Lung (tissue), 12 donors: ENCODE measurements around the gene SLC51A. TPM values are rescaled to one million over a fixed set of nuclear protein-coding genes. Genes with fewer than 3 reads are reported as not detected.

Experiments used
- ATAC-seq: fragments of 200-7000 bp; cut with Tn5 transposase; one replicate; pipeline ENCODE4 v1.9.1; 2020; ENCODE audit warnings: moderate number of reproducible peaks; ENCODE audit not compliant: insufficient read depth, low FRiP score
- DNase-seq, 3 donors: peaks; one replicate each; pipeline ENCODE4 v3.0.0-alpha.2; 2013 to 2017
- H3K27ac ChIP-seq, 2 donors: one replicate each; pipeline ENCODE4 v1.5.1; 2013; ENCODE audit warnings: mild to moderate bottlenecking in 2 of 2, moderate library complexity in 2 of 2, control low read depth in 1 of 2, inconsistent platforms in 1 of 2, low read depth in 1 of 2, low read length in 1 of 2
- H3K27me3 ChIP-seq, 3 donors: one replicate each; pipeline ENCODE4 v1.5.1; 2013; ENCODE audit warnings: low read length in 2 of 3; ENCODE audit not compliant: control insufficient read depth in 3 of 3, insufficient read depth in 3 of 3
- H3K36me3 ChIP-seq, 4 donors: one replicate each; pipeline ENCODE4 v1.5.1; 2013; ENCODE audit warnings: low read length in 4 of 4, mild to moderate bottlenecking in 1 of 4, moderate library complexity in 1 of 4; ENCODE audit not compliant: control insufficient read depth in 4 of 4, insufficient read depth in 4 of 4
- H3K4me1 ChIP-seq, 5 donors: one replicate each; pipeline ENCODE4 v1.5.1; 2013; ENCODE audit warnings: low read length in 5 of 5, mild to moderate bottlenecking in 2 of 5, moderate library complexity in 1 of 5; ENCODE audit not compliant: control insufficient read depth in 5 of 5, insufficient read depth in 5 of 5
- H3K4me3 ChIP-seq: one replicate; pipeline ENCODE4 v1.5.1; 2013; ENCODE audit warnings: mild to moderate bottlenecking, control low read depth, moderate library complexity
- H3K9ac ChIP-seq, 2 donors: one replicate each; pipeline ENCODE4 v1.5.1; 2013; ENCODE audit warnings: low read length in 2 of 2, control low read depth in 1 of 2; ENCODE audit not compliant: insufficient read depth in 1 of 2
- H3K9me3 ChIP-seq, 4 donors: one replicate each; pipeline ENCODE4 v1.5.1; 2013; ENCODE audit warnings: low read length in 3 of 4, mild to moderate bottlenecking in 1 of 4, moderate library complexity in 1 of 4; ENCODE audit not compliant: control insufficient read depth in 4 of 4, insufficient read depth in 3 of 4
- CTCF ChIP-seq: IDR thresholded peaks from 2 replicates; pipeline ENCODE4 v1.5.1; 2012; ENCODE audit warnings: mild to moderate bottlenecking; ENCODE audit errors: control extremely low read depth, extremely low read depth
- WGBS, 2 donors: extraction: QIAGEN DNeasy Blood & Tissue Kit; methylation state at CpG; one replicate each; pipeline ENCODE4 v1.1.7; 2013; 5-methylcytosine and 5-hydroxymethylcytosine counted together
- polyA plus RNA-seq, 2 donors: library from polyadenylated mRNA; stranded (reverse); fragments of 200-250 nt; gene quantifications; one replicate each; pipeline ENCODE4 v1.2.1, GENCODE V29; 2013
- total RNA-seq, 2 donors: library from RNA; depleted of rRNA in 1 of 2; stranded (reverse); fragments of >200 nt in 1 of 2; gene quantifications; one replicate each; pipeline ENCODE4 v1.2.1, GENCODE V29; 2014 to 2021
- donor health status: control.
- donor health status: control.
- donor health status: Bipolar disorder and iron deficiency.
- donor health status: healthy.
- donor health status: DM: yes; HTN: yes; CAD: no.

Gene SLC51A
- total and polyA plus RNA-seq, 4 donors: 0.73 to 7.2 (median 1.9) TPM

- no peak overlapping the region for H3K4me3 ChIP-seq
- 42 to 76% methylated on average over 7 of the region's 7 CpGs for WGBS, 2 donors
- H3K27ac ChIP-seq: no peak overlapping the region
- no peak for TF ChIP-seq CTCF
- H3K4me1 ChIP-seq: peaks cover 0 to 4% (median 0%) of the 10 kb centered on the region in 5 donors
- H3K27me3 ChIP-seq: peaks cover 0 to 3% (median 0%) of the 10 kb centered on the region in 3 donors
- no peaks in the 10 kb centered on the region for H3K9me3 ChIP-seq
- no peak overlapping the region for H3K9ac ChIP-seq
- ATAC-seq (no peak), DNase-seq (no peak)
- H3K36me3 ChIP-seq: no peaks in the 10 kb centered on the region
Measured at GRCh38 chr3:196220991-196221390, 4.7 kb downstream of the SLC51A start.

GRCh38 chr3:196222876-196223595, 6.7 kb downstream of the SLC51A start:
- 64 to 79% methylated on average over 19 of the region's 19 CpGs for WGBS, 2 donors
- Histone ChIP-seq H3K4me3 (no peak overlapping the region), H3K9ac (no peak overlapping the region), H3K4me1 (peaks cover 0 to 4% (median 0%) of the 10 kb centered on the region in 5 donors), H3K9me3 (no peaks in the 10 kb centered on the region), H3K36me3 (no peaks in the 10 kb centered on the region), H3K27me3 (peaks cover 0 to 3% (median 0%) of the 10 kb centered on the region in 3 donors), H3K27ac (no peak overlapping the region)
- DNase-seq: no peak
- TF ChIP-seq CTCF: no peak
- ATAC-seq: no peak

DNA sequence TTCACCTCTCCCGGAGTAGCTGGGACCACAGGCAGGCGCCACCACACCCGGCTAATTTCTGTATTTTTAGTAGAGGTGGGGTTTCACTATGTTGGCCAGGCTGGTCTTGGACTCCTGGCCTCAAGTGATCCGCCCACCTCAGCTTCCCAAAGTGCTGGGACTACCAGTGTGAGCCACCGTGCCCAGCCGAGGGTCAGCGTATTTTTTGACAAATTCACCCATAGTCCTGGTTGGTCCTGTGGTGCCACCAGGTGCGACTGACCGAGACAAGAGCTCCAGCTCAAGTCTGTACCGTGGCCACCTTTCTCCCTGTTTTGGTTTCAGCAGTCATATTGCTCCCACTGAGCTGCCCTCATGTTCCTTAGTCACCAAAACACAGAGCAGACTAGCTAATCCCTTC, 8.8 kb downstream of the SLC51A start:
- Histone ChIP-seq H3K9ac (no peak overlapping the region), H3K27me3 (no peaks in the 10 kb centered on the region), H3K4me3 (no peak overlapping the region), H3K9me3 (no peaks in the 10 kb centered on the region), H3K36me3 (no peaks in the 10 kb centered on the region), H3K4me1 (no peaks in the 10 kb centered on the region), H3K27ac (no peak overlapping the region)
- 93 to 95% methylated on average over 10 of the region's 10 CpGs for WGBS, 2 donors
- ATAC-seq: no peak
- TF ChIP-seq CTCF: no peak
- DNase-seq: no peak
